NB4 (cell line): ENCODE data around the gene FAM111A.

ENCODE experiments used
- CTCF ChIP-seq: IDR thresholded peaks from one replicate; pipeline ENCODE4 v1.5.1; 2012; ENCODE audit warnings: low read depth, low read length
- MAX ChIP-seq: IDR thresholded peaks from 2 replicates; pipeline ENCODE4 v1.6.1; 2011; ENCODE audit warnings: low read depth, low read length
- POLR2A ChIP-seq: IDR thresholded peaks from 2 replicates; pipeline ENCODE4 v1.6.1; 2011; ENCODE audit warnings: mild to moderate bottlenecking; ENCODE audit not compliant: insufficient read length; ENCODE audit errors: extremely low read depth

GRCh38 chr11:59158206-59159068 is 15.8 kb downstream of the FAM111A start:
- TF ChIP-seq CTCF (peak; percentile 78), MAX (no peak), POLR2A (no peak)
